ENCODE measurements around the gene IL10.
A peak's percentile ranks its signal among the peaks of the same experiment; 100 is the strongest.
"Not testable (repeated sequence)": the region's sequence is repeated elsewhere in the genome, so short reads cannot be mapped to it uniquely, and the experiment has no call there.

Gene IL10

GRCh38 chr1:206792939-206793607 lies 20.8 kb upstream of the IL10 start:
- DNase-seq: peak; percentile 37

DNA sequence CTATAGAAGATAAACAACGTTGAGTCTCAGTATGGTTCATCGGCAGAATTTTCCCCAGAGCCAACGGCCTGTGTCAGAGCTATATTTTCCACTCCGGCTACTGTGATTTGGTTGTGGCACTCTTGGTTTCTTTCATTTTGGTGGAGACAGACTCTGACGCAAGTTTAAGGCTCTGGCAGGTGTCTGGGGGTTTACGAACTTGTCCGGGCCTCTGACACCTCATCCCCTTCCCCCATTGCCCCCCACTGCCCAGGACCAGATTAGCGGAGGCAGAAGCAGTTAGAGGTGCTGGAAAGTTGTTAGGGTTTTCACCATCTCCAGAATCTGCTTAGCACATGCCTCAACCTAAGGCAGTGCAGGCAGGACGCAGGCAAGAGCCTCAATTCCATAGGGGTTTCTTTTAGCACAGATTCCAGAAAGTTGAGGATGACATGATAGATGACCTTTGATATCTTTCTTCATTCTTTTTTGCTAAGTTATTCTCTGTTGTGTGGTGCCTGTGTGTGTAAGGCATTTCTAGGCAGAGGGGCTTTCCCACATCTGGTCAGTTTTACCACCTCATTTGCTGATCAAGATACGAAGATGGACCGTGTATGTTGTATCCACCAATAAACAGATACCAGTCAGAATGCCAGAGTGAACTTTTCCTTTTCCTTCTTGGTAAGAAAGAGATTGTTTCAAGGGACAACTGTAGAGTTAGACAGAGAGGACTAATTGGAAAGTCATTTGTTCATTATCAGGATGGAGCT lies 18.4 kb upstream of the IL10 start:
- peak; percentile 56 for DNase-seq

GRCh38 chr1:206788487-206789050 lies 16.3 kb upstream of the IL10 start:
- DNase-seq: peak; percentile 50

DNA sequence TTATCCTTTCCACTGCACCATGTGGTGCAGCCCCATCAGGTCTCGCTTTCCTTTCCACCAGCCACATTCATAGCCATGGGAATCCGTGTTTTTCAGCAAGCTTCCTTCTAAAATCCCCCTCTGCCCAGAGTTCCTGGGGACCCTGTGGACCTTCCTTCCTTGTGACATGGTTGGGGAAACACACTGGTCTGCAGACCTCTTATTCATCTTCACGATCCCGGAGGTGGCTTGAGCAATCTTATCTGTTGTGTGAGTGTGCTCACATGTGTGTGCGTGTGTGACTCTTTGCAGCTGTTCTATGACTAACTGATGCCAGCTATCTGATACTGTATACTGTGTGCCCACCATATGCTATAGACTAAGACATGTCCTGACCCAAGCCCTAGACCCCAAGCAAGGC lies 15.6 kb upstream of the IL10 start:
- DNase-seq: peak; percentile 53

GRCh38 chr1:206786212-206786886 lies 14.1 kb upstream of the IL10 start:
- DNase-seq: peak; percentile 61

- peak; percentile 52 for DNase-seq
Observed at GRCh38 chr1:206785182-206785765, 13.0 kb upstream of the IL10 start.

DNA sequence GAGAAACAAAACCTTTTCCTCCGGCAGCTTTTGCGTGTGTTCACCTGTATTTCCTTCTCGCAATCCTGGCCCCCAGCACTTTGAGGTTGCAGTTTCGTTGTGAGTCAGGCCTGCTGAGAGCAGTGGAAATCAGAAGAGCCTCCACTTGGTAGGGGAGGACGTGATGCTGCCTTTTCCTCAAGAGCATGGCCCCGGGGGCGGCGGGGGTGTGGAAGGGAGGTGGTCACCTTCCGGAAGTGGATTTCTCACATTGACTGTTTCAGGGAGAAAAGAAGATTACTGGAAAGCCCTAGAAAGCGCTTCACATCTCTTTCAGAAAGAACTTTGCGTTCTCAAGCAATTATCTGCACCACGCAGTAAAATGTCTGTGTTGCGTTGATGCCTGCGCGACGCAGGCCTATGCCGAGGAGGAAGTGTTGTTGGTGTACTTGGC lies 12.2 kb upstream of the IL10 start:
- DNase-seq: peak; percentile 91

- DNase-seq: peak; percentile 60
Observed at GRCh38 chr1:206783506-206783905, 11.2 kb upstream of the IL10 start.

DNA sequence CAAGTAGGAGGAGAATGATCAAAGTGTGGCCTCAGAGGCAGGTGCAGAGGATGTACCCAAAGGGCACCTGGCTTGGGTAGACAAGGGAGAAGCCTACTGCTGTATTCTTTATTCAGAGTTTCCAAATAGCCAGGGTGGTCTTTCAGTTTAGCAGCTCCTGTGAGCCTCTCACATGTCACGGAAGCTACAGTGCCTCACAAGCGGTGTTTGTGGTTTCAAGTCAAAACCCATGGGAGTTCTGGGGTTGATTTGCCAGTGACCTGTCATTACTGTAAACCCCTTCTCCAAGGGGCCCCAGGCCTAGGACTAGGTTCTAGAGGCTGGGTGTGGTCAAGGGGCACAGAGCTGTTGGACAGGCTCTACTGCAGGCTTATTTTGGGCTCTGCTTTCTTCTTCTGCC lies 10.2 kb upstream of the IL10 start:
- peak; percentile 73 for DNase-seq

DNA sequence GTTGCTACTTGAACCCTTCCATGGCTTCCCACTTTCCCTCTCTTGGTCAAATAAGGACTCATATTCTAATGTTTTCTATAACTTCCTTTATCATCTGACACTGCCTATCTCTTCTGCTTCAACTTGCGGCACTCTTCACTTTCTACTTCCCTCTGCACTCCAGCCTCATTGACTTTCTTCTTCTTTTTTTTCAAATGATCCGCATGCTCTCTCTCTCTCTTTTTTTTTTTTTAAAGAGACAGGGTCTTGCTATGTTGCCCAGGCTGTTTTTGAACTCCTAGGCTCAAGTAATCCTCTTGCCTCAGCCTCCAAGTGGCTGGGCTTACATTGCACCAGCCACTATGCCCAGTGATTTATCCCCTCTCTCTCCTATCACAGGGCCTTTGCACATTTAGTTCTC lies 7.3 kb upstream of the IL10 start:
- no peak for DNase-seq

DNA sequence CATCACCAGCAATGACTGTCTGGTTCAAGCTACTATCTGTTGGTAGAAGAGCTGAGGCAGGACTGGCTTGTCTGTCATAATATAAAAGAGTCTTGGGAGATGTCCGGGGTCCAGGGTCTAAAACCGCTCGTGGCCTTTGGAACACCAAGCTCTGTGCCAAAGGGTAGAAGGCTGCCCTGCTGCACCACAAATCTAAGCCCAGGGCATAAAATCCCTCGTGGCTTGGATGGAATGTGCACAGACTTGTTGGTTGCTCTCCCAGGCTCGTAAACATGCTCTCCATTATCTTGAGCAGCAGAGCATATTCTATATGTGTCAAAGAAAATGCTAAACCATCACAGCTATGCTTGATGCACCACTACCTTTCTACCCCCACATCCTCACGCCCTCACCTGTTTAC lies 6.6 kb upstream of the IL10 start:
- not testable (repeated sequence) for DNase-seq

- no peak for DNase-seq
Observed at GRCh38 chr1:206778031-206778430, 5.7 kb upstream of the IL10 start.

DNA sequence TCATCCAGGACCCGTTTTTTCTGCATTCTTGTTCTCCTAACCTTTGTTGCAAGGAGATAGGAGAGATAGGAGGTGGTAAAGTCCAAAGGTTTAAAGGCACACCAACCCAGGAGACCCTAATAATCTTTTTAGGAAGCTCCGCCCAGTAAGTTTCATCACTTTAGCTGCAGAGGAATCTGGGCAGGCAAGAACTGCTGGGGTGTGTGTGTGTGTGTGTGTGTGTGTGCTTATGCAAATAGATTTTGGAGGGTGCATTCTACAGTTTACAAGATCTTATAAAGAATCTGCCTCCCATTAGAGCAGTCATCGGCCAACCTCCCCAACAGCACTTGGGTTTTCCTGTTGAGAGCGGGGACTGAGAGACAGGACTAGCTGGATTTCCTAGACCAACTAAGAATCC lies 3.9 kb upstream of the IL10 start:
- no peak for DNase-seq

GRCh38 chr1:206774093-206774492 lies 1.8 kb upstream of the IL10 start:
- no peak for DNase-seq

GRCh38 chr1:206771338-206771692 lies 979 bp downstream of the IL10 start:
- DNase-seq: no peak

- no peak for DNase-seq
Observed at GRCh38 chr1:206770531-206771337, 1.6 kb downstream of the IL10 start, which contains the start of gene IL19. TSS of gene IL19 (plus strand) at chr1:206770773. CDS start at chr1:206836663, 65,890 bp downstream.

DNA sequence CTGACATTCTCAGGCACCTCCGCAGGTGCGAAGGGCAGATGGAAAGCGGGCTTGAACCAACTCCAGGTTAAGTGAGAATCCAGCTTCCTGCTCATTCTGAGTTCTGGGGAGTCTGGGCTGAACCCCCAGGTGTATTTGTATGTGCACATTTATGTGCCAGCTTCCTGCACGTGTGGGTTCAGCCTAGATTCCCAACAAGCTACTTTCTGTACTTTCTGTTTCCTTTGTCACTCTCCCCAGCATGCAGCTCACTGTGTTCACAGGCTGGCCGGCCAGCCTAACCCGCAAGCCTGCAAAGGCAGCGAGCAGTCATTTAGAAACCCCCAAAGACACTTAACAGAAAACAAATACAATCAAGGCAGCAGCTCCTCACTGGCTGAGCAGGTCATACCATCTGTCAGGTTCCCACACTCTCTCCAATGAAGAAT lies 3.0 kb downstream of the IL10 start:
- peak; percentile 80 for DNase-seq

- no peak for DNase-seq
Observed at GRCh38 chr1:206768472-206769303, 3.6 kb downstream of the IL10 start.

DNA sequence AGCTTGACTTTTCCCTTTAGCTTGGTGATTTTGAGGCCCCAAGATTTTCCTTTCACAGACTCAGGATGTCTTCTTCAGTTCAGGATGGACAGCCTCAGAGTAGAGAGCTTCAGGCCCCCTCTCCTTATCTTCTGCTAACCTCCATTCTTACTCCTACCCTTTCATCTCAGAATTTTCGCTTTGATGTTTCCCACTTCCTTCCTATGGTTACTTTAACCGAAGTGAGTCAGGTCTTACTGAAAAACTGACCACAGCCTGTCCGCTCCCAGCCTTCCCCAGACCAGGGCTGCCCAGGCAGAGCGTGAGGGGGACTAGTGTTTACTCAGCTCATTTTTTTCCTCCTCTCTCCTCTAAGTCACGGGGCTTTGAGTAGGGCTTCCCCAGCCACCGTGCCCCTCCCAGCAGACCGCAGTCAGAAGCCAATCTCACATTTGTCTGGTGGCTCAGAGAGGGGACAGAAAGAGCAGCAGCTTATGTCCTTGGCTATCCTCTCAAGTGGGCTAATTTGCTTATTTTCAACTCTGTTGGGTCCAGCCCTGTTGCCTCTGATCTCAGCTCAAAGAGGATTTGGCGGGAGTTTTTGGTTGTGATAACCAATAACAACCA lies 5.9 kb downstream of the IL10 start:
- DNase-seq: peak; percentile 82

GRCh38 chr1:206765771-206766170 lies 6.5 kb downstream of the IL10 start:
- not testable (repeated sequence) for DNase-seq

Data from activated CD8-positive, alpha-beta memory T cell treated with anti-CD3 and anti-CD28 coated beads for 24 hours (primary cell).